NCI-H2196 (cell line): Measurements from ENCODE around the gene TCHH.
"Not testable (repeated sequence)": the region's sequence is repeated elsewhere in the genome, so short reads cannot be mapped to it uniquely, and the experiment has no call there.

Experiments
- DNase-seq: peaks from one replicate; lab custom pipeline; 2025; ENCODE audit not compliant: unreplicated experiment; lab: John Stamatoyannopoulos, UW

Gene TCHH

DNA sequence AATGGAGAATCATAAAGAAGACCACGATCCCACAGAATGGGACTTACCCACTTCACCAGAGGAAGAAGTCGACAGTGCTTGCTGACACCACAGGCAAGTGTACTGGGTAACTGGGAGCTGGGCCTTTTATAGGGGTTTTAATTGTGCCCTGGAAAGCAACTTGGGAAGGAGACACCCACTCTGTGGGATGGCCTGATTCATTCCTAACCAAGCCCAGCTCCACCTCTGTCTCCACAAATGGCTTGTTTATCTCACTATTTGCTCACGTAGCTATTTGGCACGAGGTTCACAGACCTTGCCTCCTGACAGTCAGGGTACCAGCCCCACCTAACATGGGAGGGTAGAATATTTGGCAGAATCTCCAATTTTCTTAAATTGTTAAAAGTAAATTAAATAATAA, at the start of gene TCHH:
Gene TCHH (minus strand): TSS at position 101 of the 400 bp plus-strand sequence. CDS start 1,364 bp downstream, outside the sequence.
- no peak for DNase-seq

GRCh38 chr1:152164517-152165136, 49.4 kb upstream of the TCHH start:
- DNase-seq = no peak

DNA sequence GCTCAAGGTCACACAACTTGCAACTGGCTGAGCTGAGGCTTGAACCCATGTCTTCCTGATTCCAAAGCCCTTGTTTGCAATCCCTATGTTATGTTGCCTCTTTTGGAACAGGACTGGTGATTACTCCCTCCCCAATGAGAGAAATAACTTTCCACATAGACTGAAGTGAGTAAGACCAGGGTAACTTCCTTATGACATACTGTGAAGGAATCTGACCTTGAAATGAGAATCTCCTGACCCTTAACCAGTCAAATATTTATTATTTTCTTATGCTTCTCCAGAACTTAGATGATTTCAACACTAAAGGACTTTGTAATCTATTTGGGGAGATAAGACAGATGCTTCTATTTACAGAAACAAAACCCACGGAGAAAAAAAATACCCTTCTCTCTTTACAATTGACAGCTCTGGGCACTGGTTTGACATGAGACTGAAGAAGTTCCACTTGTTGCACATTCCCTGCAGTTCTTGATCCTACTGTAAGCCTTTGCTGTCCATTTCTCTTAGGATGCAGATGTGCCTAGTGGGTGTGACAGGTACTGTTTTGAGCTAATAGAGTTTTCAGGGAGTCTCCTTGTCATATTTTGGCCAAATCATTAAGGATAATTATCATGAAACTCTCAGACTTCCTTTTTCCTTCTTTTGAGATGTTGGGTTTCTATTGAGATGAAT, 47.7 kb upstream of the TCHH start:
- no peak for DNase-seq

DNA sequence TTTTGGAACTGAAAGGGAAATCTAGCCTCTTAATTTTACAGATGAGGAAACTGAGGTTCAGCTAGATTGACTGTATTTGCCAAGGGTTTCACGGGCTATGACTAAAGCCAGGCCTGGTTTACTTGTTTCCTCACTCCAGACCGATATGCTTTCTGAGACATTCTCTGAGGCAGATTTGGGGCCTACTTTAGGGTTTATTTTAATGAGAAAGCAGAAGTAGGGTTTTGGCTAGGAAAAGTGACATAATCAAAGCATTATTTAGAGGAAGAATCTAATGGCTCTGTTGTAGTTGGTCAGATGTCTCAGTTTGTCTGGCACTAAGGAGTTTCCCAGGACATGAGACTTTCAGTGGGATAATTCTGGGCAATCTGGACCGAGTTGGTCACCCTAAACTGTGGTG, 45.3 kb upstream of the TCHH start:
- no peak for DNase-seq

- DNase-seq = no peak
Measured at GRCh38 chr1:152159144-152159543, 43.9 kb upstream of the TCHH start, which contains the start of gene RPTN. RPTN (minus strand) TSS chr1:152159228; CDS start chr1:152157889, 1,339 bp downstream.

DNA sequence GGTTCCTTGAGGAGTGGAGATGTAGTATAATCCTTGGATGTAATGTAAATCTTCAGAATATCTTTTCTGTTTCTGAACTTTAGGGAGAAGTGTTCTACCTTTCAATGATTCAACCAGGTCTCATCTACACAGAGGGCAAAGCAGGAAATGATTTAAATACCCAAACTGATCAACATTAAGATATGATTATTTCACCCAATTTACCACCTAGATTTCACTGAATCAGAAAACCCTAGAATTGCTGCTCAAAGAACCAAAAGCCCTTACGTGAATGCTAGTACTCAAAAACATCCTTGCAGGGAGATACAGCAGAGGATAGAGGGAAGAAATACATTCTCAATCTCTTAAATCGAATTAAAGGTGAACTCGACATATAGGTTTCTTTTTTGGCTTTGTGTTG, 38.8 kb upstream of the TCHH start:
- DNase-seq = no peak

DNA sequence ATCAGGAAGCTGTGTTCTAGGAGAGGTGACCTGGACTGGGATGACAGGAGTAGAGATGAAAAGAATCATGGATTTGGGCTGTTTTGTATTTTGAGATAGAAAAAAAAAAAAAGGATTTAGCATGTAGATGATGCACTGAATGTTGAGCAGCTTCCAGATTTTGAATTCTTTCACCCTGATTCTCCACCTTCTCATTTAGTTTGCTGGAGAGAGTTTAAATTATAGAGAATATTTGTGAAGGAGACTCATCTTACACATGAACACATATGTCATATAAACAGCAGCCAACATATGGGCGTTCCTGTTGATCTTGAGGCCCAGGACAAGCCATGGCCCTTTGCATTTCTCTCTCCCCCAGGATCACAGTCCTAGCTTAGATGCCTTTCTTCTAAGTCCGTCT, 36.4 kb upstream of the TCHH start:
- DNase-seq = no peak

DNA sequence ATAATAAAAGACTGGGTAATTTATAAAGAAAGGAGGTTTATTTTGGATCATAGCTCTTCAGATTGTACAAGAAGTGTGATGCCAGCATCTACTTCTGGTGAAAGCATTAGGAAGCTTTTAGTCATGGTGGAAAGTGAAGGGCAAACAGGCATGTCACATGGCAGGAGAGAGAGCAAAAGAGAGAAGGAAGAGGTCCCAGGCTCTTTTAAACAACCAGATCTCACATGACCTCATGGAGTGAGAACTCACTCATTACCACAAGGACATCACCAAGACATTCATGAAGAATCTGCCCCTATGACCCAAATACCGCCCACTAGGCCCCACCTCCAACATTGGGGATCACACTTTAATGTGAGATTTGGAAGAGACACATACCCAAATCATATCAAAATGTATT, 33.7 kb upstream of the TCHH start:
- no peak for DNase-seq

GRCh38 chr1:152148051-152148450, 32.8 kb upstream of the TCHH start:
- DNase-seq = no peak

- no peak for DNase-seq
Measured at GRCh38 chr1:152145769-152146168, 30.5 kb upstream of the TCHH start.

DNA sequence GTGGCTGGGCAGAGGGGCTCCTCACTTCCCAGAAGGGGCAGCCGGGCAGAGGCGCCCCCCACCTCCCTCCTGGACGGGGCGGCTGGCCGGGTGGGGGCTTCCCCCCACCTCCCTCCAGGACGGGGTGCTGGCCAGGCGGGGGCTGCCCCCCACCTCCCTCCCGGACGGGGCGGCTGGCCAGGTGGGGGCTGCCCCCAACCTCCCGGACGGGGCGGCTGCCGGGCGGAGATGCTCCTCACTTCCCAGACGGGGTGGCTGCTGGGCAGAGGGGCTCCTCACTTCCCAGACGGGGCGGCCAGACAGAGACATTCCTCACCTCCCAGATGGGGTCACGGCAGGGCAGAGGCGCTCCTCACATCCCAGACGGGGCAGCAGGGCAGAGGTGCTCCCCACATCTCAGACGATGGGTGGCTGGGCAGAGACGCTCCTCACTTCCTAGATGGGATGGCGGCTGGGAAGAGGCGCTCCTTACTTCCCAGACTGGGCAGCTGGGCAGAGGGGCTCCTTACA, 29.5 kb upstream of the TCHH start:
- not testable (repeated sequence) for DNase-seq

GRCh38 chr1:152143150-152143887, 28.1 kb upstream of the TCHH start:
- DNase-seq = no peak

DNA sequence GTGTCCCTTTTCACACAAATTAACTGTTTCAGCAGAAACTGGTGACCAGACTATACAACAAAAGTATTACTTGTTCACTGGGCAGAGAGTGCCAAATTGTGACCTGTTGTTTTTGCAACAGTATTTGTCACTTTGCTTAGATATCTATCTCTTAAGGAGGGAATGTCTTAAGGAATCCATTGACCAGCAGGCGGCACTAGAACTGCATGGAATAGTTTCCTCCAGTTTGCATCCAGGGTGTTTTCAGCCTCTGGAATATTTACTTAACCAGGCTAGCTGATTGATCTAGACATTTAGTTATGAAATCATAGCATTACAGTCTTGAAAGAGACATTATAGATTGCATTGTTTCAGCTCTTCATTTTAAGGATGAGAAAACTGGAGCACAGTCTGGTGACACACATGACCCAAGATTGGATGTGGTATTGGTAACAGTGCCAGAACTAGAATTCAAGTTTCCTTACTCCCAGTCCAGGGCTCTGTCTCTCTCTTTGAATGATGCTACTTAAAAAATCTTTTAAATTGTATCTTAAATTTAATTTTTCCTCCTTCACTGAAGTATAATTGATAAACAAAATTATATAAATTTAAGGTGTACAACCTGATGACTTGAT, 26.8 kb upstream of the TCHH start:
- DNase-seq = peak; percentile 11

GRCh38 chr1:152137215-152137614, 22.0 kb upstream of the TCHH start:
- DNase-seq = no peak

- DNase-seq = no peak
Measured at GRCh38 chr1:152130186-152130585, 14.9 kb upstream of the TCHH start.

DNA sequence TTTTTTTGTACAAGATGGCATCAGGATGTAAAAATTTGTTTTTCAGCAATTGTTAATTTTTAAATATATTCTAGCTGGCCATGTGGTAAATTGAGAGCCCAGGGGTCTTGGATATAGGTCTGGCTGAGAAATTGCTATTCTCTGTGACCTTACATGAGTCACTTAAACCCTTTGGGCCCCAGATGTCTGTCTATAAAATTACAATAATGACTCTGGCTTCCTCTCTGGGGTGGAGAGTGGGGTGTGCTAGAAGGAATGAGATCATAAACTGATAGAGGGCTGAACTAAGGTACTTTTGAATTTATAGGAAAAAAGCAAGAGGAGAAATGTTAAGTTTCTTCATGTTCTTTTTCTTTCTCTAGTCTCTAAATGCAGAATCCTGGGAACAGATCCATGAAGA, 12.4 kb upstream of the TCHH start:
- DNase-seq = no peak

- no peak for DNase-seq
Measured at GRCh38 chr1:152125834-152126443, 10.7 kb upstream of the TCHH start.

DNA sequence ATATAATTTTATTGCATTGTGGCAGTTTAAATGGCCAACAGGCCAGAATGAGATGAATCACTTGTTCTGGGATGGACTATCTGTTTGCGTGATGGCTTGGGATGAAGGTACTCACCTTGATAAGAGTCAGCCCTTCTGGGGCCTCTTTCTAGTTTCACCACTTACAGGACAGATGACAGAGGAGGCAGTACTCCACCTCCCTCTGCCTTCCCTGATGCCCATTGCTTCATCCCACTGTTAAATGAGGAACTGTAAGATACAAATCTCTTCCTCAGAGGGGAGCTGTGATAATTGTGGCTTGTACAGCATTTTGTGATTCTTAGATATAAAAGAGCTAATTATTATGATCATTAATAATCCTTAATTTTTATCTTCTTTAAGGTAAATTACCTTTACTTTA, 3.7 kb upstream of the TCHH start:
- no peak for DNase-seq

DNA sequence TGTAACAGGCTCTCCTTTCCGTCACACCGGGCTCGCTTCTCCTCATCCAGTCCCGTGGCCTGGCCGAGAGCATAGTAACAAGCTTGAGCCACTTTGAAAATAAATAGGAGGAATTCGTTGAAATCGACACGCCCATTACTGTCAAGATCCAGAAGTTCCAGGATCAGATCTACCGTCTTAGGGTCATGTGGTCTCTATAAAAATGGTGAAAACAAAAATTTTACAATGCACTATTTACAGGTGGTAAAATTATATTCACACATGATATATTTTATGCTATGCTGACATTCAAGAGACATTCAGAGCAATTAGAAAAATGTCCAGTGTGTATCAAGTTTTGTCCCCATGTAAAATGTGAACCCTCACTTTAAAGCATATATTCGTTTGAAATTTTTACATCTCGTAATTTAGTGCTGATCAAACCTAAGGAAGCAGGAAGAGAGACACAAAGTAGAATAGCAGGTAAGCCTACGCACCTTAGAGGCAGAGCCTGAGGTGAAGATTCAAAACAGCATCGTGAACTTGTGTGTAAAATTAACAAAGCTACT, 2.3 kb downstream of the TCHH start:
- DNase-seq = no peak

DNA sequence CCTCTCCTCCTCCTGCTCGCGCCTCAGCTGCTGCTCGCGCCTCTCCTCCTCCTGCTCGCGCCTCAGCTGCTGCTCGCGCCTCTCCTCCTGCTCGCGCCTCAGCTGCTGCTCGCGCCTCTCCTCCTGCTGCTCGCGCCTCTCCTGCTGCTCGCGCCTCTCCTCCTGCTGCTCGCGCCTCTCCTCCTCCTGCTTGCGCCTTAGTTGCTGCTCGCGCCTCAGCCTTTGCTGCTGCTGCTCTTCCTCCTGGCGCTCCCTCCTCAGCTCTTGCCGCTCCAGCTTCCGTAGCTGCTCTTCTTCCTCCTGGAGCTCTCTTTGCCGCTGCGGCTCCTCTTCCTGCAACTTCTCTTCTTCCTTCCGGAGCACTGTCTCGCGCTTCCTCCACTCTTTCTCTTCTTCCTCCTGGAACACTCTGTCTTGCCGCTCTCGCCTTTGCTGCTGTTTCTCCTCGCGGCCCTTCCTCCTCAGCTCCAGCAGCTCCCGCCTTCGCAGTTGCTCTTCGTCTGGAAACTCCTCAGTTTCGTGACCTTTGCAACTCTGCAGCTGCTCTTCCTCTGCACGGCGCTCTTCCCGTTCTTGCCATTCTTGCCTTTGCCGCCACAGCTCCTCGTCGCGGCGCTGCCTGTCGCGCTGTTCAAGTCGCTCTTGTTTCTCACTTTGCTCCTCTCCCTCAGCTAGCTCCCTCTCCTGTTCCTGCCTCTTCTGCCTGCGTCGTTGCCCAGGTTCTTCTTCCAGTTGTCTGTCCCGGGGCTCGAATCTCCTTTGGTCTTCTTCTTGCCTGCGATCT, 3.0 kb downstream of the TCHH start:
- no peak for DNase-seq
